Esophagus muscularis mucosa (tissue), 4 donors: Measurements from ENCODE around the gene MYO1B. TPM values are rescaled to one million over a fixed set of nuclear protein-coding genes. Genes with fewer than 3 reads are reported as not detected.

Experiments used
- DNase-seq: peaks from one replicate; pipeline ENCODE4 v3.0.0-alpha.2; 2017; ENCODE audit errors: extremely low spot score
- H3K27ac ChIP-seq, 4 donors: fragments of 200-600 bp; sonication (generic); replicated peaks in 1 of 4; 1 replicate in 3 of 4; 2 replicates in 1 of 4; pipeline ENCODE4 v1.5.1; 2016 to 2019; ENCODE audit warnings: mild to moderate bottlenecking in 1 of 4
- H3K27me3 ChIP-seq, 4 donors: fragments of 200-600 bp; sonication (generic); one replicate each; pipeline versions ENCODE4 v1.5.1 to v1.6.0; 2016 to 2019
- H3K36me3 ChIP-seq, 4 donors: fragments of 200-600 bp; sonication (generic); one replicate each; pipeline ENCODE4 v1.5.1; 2016 to 2019
- H3K4me1 ChIP-seq, 4 donors: fragments of 200-600 bp; sonication (generic); one replicate each; pipeline ENCODE4 v1.5.1; 2016 to 2019
- H3K4me3 ChIP-seq, 4 donors: fragments of 200-600 bp; sonication (generic); 1 replicate in 2 of 4; 2 replicates in 2 of 4; pipeline ENCODE4 v1.5.1; 2016 to 2019; ENCODE audit warnings: mild to moderate bottlenecking in 4 of 4, moderate library complexity in 1 of 4
- H3K9me3 ChIP-seq, 4 donors: fragments of 200-600 bp; sonication (generic); 1 replicate in 3 of 4; 2 replicates in 1 of 4; pipeline ENCODE4 v1.5.1; 2016 to 2019
- CTCF ChIP-seq, 3 experiments: fragments of 200-600 bp in 2 of 3; fragments of 450-650 bp in 1 of 3; sonication (generic) in 2 of 3; IDR thresholded peaks; one replicate each; pipeline ENCODE4 v1.5.1; 2017 to 2019; ENCODE audit warnings: antibody characterized with exemption in 3 of 3, mild to moderate bottlenecking in 2 of 3, moderate library complexity in 1 of 3
- EP300 ChIP-seq: sonication (generic); formaldehyde crosslinking; IDR thresholded peaks from one replicate; pipeline ENCODE4 v1.6.1; 2017; ENCODE audit warnings: antibody characterized with exemption
- POLR2A ChIP-seq: fragments of 450-650 bp; IDR thresholded peaks from one replicate; pipeline ENCODE4 v1.6.1; 2017; ENCODE audit warnings: antibody characterized with exemption, moderate library complexity, mild to moderate bottlenecking, low read depth
- POLR2AphosphoS5 ChIP-seq, 2 donors: sonication (generic); formaldehyde crosslinking; IDR thresholded peaks; one replicate each; pipeline ENCODE4 v1.6.1; 2017; ENCODE audit warnings: antibody characterized with exemption in 2 of 2
- WGBS: methylation state at CpG from one replicate; pipeline ENCODE4 v1.1.5; 2018; 5-methylcytosine and 5-hydroxymethylcytosine counted together
- intact Hi-C: fragments of 100-400 bp; cut with DNase I; formaldehyde crosslinking; loops from one replicate; pipeline ENCODE4 v1.15.1; 2023
- total RNA-seq, 4 donors: library from RNA; depleted of rRNA; stranded (reverse); fragments of >200 nt; gene quantifications; one replicate each; pipeline versions ENCODE4 v1.1.0 to v1.2.1, GENCODE V29; 2016

MYO1B gene
- total RNA-seq, 4 donors from 2014 or later: 14.8 to 17.3 (median 15.9) TPM

- no peak overlapping the region for H3K27ac ChIP-seq
- TF ChIP-seq EP300 (no peak), POLR2AphosphoS5 (IDR thresholded peaks at IDR 0.05) (no peak), POLR2A (no peak), CTCF (IDR thresholded peaks at IDR 0.05) (no peak)
- H3K4me3 ChIP-seq: no peak overlapping the region
- no peaks in the 10 kb centered on the region for H3K36me3 ChIP-seq
- peaks cover 0 to 16% (median 5%) of the 10 kb centered on the region in 4 donors for H3K4me1 ChIP-seq
- DNase-seq: no peak
- intact Hi-C loops: no loop called here
- WGBS: 95% methylated on average over 3 of the region's 3 CpGs
- H3K27me3 ChIP-seq: no peaks in the 10 kb centered on the region
- no peaks in the 10 kb centered on the region for H3K9me3 ChIP-seq
Measured at GRCh38 chr2:191351298-191351697, 106.1 kb downstream of the MYO1B start.

GRCh38 chr2:191351921-191352320, 106.7 kb downstream of the MYO1B start:
- WGBS: 75% methylated on average over 2 of the region's 2 CpGs

GRCh38 chr2:191352536-191352935, 107.3 kb downstream of the MYO1B start:
- H3K4me1 ChIP-seq: peaks cover 0 to 11% (median 2%) of the 10 kb centered on the region in 4 donors
- TF ChIP-seq POLR2A (no peak), POLR2AphosphoS5 (IDR thresholded peaks at IDR 0.05) (no peak), CTCF (IDR thresholded peaks at IDR 0.05) (no peak), EP300 (no peak)
- no peak for DNase-seq
- no peaks in the 10 kb centered on the region for H3K9me3 ChIP-seq
- H3K27me3 ChIP-seq: no peaks in the 10 kb centered on the region
- no peaks in the 10 kb centered on the region for H3K36me3 ChIP-seq
- intact Hi-C loops: no loop called here
- 66% methylated on average over 2 of the region's 2 CpGs for WGBS
- H3K4me3 ChIP-seq: no peak overlapping the region
- no peak overlapping the region for H3K27ac ChIP-seq

More at GRCh38 chr2:191351921-191352320, 106.7 kb downstream of the MYO1B start:
- intact Hi-C loops: no loop called here
- Histone ChIP-seq H3K4me3 (no peak overlapping the region), H3K4me1 (peaks cover 0 to 11% (median 2%) of the 10 kb centered on the region in 4 donors), H3K27ac (no peak overlapping the region), H3K36me3 (no peaks in the 10 kb centered on the region), H3K9me3 (no peaks in the 10 kb centered on the region), H3K27me3 (no peaks in the 10 kb centered on the region)
- TF ChIP-seq POLR2A (no peak), CTCF (IDR thresholded peaks at IDR 0.05) (no peak), EP300 (no peak), POLR2AphosphoS5 (IDR thresholded peaks at IDR 0.05) (no peak)
- no peak for DNase-seq

GRCh38 chr2:191355170-191355758, 110.1 kb downstream of the MYO1B start:
- 94% methylated on average over 8 of the region's 8 CpGs for WGBS
- intact Hi-C loops: no loop called here
- H3K36me3 ChIP-seq: no peaks in the 10 kb centered on the region
- H3K9me3 ChIP-seq: no peaks in the 10 kb centered on the region
- DNase-seq: no peak
- H3K4me3 ChIP-seq: no peak overlapping the region
- no peak overlapping the region for H3K27ac ChIP-seq
- TF ChIP-seq POLR2AphosphoS5 (IDR thresholded peaks at IDR 0.05) (no peak), CTCF (IDR thresholded peaks at IDR 0.05) (no peak), EP300 (no peak), POLR2A (no peak)
- no peaks in the 10 kb centered on the region for H3K27me3 ChIP-seq
- peaks cover 4 to 9% (median 4%) of the 10 kb centered on the region in 4 donors for H3K4me1 ChIP-seq

- TF ChIP-seq POLR2A: no peak
- TF ChIP-seq CTCF (IDR thresholded peaks at IDR 0.05): no peak
- no peak for TF ChIP-seq POLR2AphosphoS5 (IDR thresholded peaks at IDR 0.05)
- TF ChIP-seq EP300: no peak
- peaks cover 0 to 4% (median 3%) of the 10 kb centered on the region in 4 donors for H3K4me1 ChIP-seq
- H3K27ac ChIP-seq: no peak overlapping the region
- intact Hi-C loops: no loop called here
- no peak overlapping the region for H3K4me3 ChIP-seq
- WGBS: 100% methylated on average over 1 of the region's 1 CpG
- no peak for DNase-seq
- H3K36me3 ChIP-seq: no peaks in the 10 kb centered on the region
- H3K9me3 ChIP-seq: no peaks in the 10 kb centered on the region
- H3K27me3 ChIP-seq: no peaks in the 10 kb centered on the region
Measured at GRCh38 chr2:191357678-191358077, 112.5 kb downstream of the MYO1B start.
